Heart left ventricle (tissue), 13 donors: ENCODE measurements around the gene RXFP4.

Experiments used
- POLR2A ChIP-seq, 2 donors: fragments of 450-650 bp; IDR thresholded peaks; one replicate each; pipeline ENCODE4 v1.6.1; 2017; ENCODE audit warnings: antibody characterized with exemption in 2 of 2, mild to moderate bottlenecking in 2 of 2, moderate library complexity in 2 of 2
- TF ChIP-seq, protein P1 (sequence below), 12 donors: fragments of 200-600 bp; sonication (generic) in 4 of 12; IDR thresholded peaks; one replicate each; pipeline versions ENCODE4 v1.5.0 to v1.8.0; 2018 to 2022; ENCODE audit warnings: antibody characterized with exemption in 12 of 12, mild to moderate bottlenecking in 5 of 12
- donor health status: ischemic (EF 13 %, LVEDD 7.1; RV severe dilation, severe dysfunction).
- donor health status: DM: no; HTN: yes; CAD: no.
- donor health status: DM: no; HTN: no; CAD: no.
- donor health status: ischemic (EF 25% LVEDD 6.9; RV normal size, moderate dysfunction).
- donor health status: ischemic (EF 25% LVEDD 5.7; RV mildly dilated, moderate dysfunction).
- donor health status: ischemic (EF 35%, LVEDD 5.7; RV mildly dilated, moderate dysfunction).
- donor health status: nonischemic (EF 11% LVEDD 7.7; RV severe dilation, severe dysfunction).
- donor health status: DM: yes; HTN: yes; CAD: no.
- donor health status: PGD.
- donor health status: ischemic (EF 29% LVEDD 5.4; RV normal size, mild dysfunction).
- donor health status: nonischemic (EF 23%, LVEDD 6.1; RV moderate dilation, normal function).

DNA sequence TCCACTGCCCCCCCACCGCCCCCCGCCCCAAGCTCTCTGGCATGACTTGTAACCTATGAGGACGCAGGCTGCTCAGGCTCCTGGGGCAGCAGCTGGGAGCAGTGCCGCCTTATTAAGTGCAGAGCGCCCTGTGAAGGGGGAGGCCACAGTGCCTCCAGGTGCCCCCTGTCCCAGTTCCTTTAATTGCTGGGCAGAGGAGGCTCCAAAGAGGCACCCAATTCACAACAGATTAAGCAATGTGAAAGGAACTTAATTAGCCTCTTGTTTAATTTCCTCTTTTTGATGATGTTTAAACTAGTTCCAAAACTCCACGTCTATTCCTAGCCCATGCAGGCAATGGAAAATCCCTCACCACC lies 3.0 kb downstream of the RXFP4 start:
- TF ChIP-seq, protein P1, sequence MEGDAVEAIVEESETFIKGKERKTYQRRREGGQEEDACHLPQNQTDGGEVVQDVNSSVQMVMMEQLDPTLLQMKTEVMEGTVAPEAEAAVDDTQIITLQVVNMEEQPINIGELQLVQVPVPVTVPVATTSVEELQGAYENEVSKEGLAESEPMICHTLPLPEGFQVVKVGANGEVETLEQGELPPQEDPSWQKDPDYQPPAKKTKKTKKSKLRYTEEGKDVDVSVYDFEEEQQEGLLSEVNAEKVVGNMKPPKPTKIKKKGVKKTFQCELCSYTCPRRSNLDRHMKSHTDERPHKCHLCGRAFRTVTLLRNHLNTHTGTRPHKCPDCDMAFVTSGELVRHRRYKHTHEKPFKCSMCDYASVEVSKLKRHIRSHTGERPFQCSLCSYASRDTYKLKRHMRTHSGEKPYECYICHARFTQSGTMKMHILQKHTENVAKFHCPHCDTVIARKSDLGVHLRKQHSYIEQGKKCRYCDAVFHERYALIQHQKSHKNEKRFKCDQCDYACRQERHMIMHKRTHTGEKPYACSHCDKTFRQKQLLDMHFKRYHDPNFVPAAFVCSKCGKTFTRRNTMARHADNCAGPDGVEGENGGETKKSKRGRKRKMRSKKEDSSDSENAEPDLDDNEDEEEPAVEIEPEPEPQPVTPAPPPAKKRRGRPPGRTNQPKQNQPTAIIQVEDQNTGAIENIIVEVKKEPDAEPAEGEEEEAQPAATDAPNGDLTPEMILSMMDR (IDR thresholded peaks at IDR 0.05) = no peak
- no peak for TF ChIP-seq POLR2A (IDR thresholded peaks at IDR 0.05)
